Activated T-helper 1 cell treated with anti-CD3 and anti-CD28 coated beads, Interleukin-2, amount 50 U/mL, for 16 hours (primary cell): ENCODE results near the gene DAPK2.
"Not testable (repeated sequence)": the region's sequence is repeated elsewhere in the genome, so short reads cannot be mapped to it uniquely, and the experiment has no call there.

Source experiments
- DNase-seq, 2 donors: peaks; one replicate each; pipeline ENCODE4 v3.0.0-alpha.2; 2020; ENCODE audit warnings: low read depth in 1 of 2, low spot score in 1 of 2

Gene DAPK2

GRCh38 chr15:64046421-64047153 lies at the start of gene DAPK2:
Gene DAPK2 (minus strand): TSS chr15:64046485. CDS start chr15:64040261, 6,224 bp downstream.
- DNase-seq, result peak; percentile 39 to 52

- no peak for DNase-seq
Observed at GRCh38 chr15:64095431-64095794, 49.1 kb upstream of the DAPK2 start.

DNA sequence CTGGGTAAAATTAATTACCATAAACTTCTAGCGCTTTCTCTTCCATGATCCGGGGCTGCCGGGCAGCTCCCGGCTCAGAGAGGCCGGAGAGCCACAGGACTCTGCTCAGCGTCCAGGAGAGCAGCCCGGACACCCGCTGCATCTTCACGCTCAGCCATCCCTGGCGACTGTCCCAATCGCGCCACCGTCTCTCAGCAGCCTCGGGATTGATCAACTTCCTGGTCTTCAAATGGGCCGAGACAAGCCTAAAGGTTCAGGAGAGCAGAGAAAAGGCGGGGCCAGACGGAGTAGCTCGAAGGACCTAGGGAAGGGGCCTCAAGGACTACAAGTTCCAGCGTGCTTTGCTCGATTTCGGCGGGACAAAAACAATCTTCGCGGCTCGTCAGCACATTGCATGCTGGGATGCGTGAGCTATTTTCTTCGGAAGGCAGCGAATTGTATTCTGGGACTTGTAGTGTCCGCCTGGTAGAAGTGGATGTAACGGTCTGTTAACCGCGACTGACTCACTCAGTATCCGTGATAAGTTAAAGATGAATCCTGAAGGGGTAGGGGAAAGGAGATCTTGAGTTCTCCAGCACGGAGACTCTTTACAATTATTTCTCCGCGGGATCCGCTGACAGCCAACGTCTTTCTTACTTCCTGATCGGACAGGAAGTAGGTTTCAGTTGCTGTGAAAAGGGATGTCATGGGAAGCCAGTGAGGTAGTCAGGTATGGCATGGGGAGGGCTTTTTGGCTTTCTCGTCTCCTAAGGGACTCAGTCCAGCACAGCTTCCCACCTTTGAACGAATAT lies 47.5 kb upstream of the DAPK2 start, which contains the start of gene CIAO2A:
CIAO2A (minus strand) TSS at position 212 of the 791 bp plus-strand sequence; CDS start at position 142, 70 bp downstream.
- DNase-seq, result peak; percentile 79 to 83

- no peak for DNase-seq
Observed at GRCh38 chr15:64092864-64093626, 46.8 kb upstream of the DAPK2 start.

GRCh38 chr15:64092075-64092820 lies 46.0 kb upstream of the DAPK2 start:
- DNase-seq, result no peak

DNA sequence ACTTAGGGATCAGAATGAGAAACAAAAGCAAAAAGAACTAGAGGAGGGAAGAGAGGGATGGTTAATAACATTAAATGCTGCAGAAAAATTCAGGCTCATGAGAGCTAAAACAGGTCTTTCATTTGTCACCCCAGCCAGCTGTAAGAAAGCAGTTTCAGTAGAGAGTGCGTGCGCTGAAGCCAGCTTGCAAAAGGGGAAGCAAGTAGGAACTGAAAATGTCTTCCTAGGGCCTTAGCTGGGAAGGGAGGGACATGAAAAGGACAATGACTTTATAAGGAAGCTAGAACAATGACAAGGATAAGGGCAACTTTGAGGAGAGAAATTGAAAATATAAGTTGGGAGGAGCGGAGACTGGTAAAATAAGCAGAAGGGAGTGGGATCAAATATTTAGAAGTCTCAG lies 44.2 kb upstream of the DAPK2 start:
- DNase-seq, result no peak

DNA sequence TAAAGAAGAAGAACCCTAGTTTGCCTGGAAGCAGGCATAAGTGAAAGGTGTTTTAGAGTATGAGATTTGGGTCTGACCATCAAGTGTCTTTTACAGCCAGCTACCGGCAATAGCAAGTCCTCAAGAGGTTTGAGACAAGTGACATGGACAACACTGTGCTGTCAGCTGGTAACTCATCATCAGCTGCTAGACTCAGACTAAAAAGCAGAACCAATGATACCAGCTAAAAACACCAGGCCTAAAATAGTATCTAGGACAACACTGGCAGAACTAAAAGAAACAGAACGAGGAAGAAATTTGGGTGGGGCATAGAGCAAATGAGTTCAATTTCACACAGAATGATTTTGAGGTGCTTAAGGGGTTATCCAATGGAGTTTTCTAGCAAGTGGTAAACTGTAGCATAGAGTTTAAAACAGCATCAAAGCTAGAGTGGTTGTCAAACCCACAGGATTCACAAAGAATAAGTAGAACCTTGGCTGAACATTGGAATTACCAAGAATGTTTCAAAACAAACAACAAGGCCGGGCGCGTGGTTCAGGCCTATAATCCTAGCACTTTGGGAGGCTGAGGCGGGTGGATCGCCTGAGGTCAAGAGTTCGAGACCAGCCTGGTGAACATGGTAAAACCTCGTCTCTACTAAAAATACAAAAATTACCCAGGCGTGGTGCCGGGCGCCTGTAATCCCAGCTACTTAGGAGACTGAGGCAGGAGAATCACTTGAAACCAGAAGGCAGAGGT lies 43.4 kb upstream of the DAPK2 start:
- DNase-seq, result no peak

DNA sequence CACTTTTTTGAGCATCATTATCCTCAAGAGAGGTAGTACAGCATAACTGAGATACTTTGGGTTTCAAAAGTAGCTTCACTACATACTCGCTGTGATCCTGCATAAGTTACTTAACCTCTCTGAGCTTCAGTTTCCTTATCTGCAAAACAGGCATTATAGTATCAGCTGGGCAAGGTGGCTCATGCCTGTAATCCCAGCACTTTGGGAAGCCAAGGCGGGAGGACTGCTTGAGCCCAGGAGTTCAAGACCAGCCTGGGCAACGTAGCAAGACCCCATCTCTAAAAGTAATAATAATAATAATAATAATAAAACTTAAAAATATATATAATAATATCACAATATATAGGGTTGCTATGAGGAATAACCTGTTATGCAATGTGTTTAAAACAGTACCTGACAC lies 36.5 kb upstream of the DAPK2 start:
- no peak for DNase-seq

GRCh38 chr15:64073496-64073895 lies 27.2 kb upstream of the DAPK2 start:
- not testable (repeated sequence) for DNase-seq

DNA sequence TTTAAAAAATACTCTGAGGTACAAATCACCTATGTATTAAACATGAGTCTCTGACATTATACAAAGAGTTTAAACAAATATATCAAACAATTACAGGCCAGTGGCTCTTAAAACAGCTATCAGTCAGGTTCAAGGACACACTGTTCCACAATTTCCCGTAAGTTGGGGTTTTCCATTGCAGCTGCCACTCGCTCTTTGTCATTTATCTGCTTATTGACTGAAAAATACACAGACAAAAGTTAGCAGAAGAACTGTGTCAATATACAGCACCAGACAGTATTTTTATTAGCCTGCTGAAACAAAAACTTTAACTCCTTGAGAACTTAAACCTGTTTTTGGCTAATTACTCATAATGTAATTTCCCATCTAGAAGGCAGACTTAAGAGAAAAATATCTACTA lies 26.5 kb upstream of the DAPK2 start:
- DNase-seq, result no peak

GRCh38 chr15:64071931-64072765 lies 25.9 kb upstream of the DAPK2 start:
- no peak for DNase-seq

- no peak for DNase-seq
Observed at GRCh38 chr15:64070965-64071851, 24.9 kb upstream of the DAPK2 start.

DNA sequence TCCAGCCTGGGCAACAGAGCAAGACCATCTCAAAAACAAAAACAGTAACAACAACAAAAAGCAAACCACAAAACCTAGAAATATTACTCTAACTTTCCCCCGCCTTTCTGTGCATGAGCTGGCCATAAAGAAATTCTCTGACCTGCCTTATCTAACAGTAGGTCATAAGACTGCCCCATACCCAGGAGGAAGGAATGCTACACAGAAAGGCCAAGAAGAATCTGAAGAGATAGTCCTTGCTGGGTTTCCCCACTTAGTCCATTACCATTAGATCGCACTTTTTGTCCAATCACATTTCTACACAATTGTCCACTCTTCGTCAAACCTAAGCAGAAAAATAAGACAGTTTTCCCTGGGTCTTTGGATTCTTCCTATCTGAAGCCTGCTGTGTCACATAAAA lies 23.8 kb upstream of the DAPK2 start:
- DNase-seq, result no peak

- no peak for DNase-seq
Observed at GRCh38 chr15:64068133-64068532, 21.8 kb upstream of the DAPK2 start.

- DNase-seq, result peak; percentile 39 to 46
Observed at GRCh38 chr15:64067564-64068030, 21.3 kb upstream of the DAPK2 start.

DNA sequence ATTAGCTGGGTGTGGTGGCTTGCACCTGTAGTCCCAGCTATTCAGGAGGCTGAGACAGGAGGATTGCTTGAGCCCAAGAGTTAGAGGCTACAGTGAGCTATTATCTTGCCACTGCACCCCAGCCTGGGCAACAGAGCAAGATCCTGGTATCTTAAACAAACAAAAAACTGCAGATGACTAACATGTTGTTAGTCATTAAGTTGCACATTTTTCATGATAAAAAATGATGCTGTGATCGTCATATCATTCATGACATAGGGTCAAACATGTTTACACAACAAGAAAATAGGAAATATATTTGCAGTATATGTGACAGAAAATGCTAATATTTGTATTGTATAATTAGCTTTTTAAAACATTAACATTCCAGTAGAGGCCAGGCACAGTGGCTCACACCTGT lies 20.2 kb upstream of the DAPK2 start:
- DNase-seq, result no peak

DNA sequence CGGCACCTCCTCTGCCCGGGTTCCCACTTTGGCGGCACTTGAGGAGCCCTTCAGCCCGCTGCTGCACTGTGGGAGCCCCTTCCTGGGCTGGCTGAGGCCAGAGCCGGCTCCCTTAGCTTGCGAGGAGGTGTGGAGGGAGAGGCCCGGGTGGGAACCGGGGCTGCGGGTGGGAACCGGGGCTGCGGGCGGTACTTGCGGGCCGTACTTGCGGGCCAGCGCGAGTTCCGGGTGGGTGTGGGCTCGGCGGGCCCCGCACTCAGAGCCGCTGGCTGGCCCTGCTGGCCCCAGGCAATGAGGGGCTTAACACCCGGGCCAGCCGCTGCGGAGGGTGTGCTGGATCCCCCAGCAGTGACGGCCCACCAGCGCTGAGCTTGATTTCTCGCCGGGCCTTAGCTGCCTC lies 14.4 kb upstream of the DAPK2 start:
- no peak for DNase-seq

DNA sequence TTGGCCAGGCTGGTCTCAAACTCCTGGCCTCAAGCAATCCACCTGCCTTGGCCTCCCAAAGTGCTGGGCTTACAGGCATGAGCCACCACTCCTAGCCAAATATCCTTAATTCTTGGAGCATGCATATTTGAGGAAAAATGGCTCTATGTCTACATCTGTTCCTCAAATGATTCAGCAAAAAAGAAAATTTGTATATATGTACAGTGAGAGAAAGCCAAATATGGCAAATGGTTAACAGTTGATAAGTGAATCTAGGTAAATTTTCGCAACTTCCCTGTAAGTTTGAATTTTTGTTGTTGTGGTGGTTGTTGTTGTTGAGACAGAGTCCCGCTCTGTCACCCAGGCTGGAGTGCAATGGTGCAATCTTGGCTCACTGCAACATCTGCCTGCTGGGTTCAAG lies 12.8 kb upstream of the DAPK2 start:
- DNase-seq, result not testable (repeated sequence)
